Activated T-cell treated with anti-CD3 and anti-CD28 coated beads for 48 hours (primary cell): ENCODE data around the gene RABGAP1L.
"Not testable (repeated sequence)": the region's sequence is repeated elsewhere in the genome, so short reads cannot be mapped to it uniquely, and the experiment has no call there.

Source experiments
- DNase-seq: peaks from one replicate; pipeline ENCODE4 v3.0.0-alpha.2; 2020; ENCODE audit warnings: low read depth

The RABGAP1L gene

DNA sequence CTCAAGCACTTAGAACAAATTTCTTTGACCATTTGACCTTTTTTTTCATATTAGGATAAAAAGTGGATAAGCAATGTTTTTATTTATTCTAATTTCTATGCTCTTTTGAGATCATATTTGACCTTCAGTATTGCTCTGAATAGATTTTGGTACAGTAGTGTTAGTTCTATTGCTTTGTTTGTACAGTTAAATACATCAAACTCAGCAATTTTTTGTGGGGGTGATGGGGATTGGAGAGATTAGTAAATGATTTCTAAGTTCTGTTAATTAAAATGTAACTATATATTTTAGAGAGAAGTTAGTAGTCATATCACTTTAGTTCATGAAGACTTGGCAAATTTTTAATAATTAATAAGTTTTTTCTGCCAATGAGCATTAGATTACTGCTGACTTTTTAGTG lies 286.0 kb downstream of the RABGAP1L start:
- no peak for DNase-seq

DNA sequence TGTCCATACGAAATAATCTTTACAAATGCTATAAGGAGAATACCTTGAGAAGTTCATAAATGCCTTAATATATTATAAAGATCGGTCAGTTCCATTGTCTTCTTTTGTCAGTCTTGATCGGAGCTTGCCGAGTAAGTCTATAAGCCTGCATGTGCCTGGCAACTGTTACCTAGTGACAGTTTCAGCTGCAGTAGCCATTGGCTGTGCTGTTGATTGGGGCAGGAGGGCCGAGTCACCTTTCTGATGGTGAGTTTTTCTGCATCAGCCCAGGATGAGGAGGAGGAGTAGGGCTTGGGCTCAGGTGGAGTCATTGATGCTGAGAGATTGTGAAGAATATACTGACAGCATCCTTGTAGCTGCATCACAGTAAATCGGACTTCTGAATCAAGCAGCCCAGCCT lies 286.5 kb downstream of the RABGAP1L start:
- DNase-seq, result no peak

DNA sequence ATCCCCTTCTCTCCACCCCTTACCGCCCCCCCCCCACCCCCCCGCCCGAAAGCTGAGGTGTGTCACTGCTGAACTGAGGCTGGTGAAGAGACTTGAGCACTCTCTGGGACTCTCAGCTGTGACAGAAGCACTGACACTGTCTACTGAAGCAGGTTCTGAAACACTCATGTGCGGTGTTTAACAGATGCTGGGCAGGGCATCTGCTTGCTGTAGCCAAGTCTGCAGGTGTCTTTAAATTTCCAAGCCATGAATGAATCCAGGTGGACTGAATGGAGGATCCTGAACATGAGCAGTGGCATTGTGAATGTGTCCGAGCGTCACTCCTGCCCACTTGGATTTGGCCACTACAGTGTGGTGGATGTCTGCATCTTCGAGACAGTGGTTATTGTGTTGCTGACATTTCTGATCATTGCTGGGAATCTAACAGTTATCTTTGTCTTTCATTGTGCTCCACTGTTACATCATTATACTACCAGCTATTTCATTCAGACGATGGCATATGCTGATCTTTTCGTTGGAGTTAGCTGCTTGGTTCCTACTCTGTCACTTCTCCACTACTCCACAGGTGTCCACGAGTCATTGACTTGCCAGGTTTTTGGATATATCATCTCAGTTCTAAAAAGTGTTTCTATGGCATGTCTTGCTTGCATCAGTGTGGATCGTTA lies 288.7 kb downstream of the RABGAP1L start, which contains the start of gene GPR52:
Gene GPR52 (plus strand): TSS at position 99 of the 665 bp plus-strand sequence. CDS start 148 bp downstream, at position 247.
- no peak for DNase-seq

DNA sequence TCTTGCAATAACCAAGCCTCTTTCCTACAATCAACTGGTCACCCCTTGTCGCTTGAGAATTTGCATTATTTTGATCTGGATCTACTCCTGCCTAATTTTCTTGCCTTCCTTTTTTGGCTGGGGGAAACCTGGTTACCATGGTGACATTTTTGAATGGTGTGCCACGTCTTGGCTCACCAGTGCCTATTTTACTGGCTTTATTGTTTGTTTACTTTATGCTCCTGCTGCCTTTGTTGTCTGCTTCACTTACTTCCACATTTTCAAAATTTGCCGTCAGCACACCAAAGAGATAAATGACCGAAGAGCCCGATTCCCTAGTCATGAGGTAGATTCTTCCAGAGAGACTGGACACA lies 289.2 kb downstream of the RABGAP1L start:
- no peak for DNase-seq

DNA sequence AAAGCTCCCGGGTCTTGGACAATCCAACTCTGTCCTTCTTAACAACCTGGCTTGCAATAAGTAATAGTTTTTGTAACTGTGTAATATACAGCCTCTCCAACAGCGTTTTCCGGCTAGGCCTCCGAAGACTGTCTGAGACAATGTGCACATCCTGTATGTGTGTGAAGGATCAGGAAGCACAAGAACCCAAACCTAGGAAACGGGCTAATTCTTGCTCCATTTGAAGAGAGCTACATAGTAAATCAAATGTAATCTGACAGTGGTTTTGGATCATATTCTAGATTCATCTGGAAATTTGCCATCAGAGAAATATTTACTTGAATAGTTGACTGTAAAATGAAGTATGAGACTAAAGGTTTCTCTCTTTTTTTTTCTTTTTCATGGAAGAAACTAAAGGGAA lies 289.7 kb downstream of the RABGAP1L start:
- DNase-seq, result no peak

DNA sequence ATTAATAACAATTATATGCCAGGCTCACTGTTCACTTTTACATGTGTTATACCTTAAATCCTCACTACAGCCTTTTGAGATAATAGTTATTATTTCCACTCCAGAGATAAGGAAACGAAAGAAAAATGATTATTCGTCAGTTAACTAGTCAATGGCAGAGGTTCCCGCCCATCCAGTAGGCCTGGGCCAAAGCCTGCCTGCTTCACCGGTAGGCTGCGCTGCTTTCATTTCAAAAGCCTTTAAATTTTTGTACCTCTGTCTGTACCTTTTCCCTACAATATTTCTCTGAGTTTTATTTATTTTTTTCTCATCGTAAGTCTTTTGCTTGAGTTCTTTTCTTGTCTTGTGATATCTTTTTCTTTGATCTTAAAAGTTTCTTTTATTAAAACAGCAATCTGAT lies 292.1 kb downstream of the RABGAP1L start:
- no peak for DNase-seq

DNA sequence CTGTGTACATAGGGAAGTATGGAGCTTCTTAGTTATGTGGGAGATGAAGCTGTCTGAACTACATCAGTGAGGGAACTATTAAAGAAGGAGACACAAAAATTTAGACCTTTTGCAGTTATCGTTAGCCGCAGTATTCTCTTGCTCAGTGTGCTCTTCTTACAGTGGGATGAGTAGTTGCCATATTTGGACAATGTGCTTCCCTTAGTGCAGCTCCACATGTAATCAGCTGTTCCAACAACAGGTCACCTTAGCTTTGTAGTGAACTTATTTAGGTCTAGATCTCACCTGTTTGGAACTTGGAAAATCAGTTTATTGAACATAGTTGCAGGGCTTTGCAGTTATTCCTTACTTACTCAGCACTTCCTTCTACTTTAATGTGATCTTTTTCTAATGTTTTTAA lies 306.5 kb downstream of the RABGAP1L start:
- no peak for DNase-seq

DNA sequence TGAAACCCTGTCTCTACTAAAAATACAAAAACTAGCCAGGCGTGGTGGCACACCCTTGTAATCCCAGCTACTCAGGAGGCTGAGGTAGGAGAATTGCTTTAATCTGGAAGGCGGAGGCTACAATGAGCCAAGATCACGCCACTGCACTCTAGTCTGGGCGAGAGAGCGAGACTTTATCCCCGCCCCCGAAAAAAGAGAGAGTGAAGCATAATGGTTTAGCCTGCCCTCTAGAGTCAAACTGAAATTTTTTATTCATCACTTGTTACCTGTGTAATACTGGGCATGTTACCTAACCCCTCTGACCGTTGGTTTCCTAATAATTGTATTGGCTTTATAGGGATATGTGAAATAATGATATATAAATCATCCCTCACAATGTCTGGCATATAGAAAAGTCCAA lies 307.3 kb downstream of the RABGAP1L start:
- no peak for DNase-seq

DNA sequence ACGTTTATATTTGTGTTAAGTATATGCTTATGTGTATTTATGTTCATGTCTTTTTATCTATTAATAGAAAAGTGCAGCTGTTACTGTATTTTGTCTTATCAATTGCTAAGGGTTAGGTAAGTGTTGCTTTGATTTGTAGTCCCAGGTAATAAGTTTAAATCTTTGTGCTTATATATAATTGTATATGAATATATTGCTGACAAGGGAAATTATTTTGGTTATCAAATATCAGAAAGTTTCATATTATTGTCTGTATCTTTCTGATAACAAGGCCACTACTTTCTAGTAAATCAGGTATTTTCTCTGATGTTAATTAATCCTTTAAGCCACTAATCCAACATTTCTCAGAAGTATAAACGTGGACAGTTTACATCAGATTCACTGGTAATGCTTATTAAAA lies 309.7 kb downstream of the RABGAP1L start:
- DNase-seq, result no peak

DNA sequence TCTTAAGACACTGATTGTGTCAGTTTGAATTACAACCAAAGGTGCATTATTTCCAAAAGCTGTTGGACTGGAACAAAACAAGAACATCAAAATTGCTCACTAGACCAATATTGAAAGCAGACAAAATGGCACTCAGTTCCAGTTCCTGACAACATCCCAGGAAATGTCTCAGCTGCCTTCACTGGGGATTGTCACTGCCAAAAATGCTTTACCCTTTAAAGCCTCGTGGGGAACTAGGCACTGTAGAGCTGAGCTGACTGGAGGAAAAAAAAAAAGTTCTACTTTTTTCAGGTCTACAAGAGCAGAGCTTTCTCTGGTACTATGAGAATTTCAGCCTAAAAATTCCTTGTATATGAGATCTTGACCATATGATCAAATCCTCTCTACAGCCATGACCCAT lies 310.4 kb downstream of the RABGAP1L start:
- DNase-seq, result no peak

DNA sequence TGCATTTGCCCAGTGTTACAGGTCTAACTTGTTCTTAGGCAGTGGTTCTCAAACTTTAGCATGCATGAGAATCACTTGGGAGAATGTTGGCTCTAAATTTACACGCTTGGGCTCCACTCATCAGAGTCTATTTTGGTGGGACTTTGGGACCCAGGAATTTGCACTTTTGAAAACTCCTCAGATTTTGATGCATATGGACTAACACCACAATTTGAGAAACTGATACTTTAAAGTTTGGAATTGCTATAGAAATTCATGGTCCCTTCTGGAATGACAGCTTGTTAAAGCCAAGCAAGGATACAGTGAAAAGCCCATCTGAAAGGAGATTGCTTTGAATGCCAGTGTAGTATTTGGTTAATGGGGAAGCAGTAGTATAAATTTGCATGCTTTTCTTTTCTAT lies 320.0 kb downstream of the RABGAP1L start:
- DNase-seq, result no peak

DNA sequence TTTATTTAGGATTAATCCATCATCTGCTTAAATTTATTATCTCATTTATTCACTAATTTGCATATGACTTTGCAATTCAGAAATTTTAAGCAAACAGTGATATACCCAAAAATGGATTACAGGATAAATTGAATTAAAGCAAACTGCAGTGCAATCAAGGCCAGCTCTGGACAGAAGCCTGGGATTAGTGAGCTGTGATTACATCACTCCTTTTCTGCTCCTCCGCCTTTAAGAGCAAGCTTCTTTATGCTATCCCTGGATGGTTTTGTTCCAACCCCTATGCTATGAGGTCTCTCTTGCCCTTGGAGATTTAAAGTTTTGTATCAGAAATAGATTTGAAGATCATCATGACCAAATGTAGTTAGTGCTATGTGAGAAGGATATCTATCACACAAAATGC lies 321.0 kb downstream of the RABGAP1L start:
- no peak for DNase-seq

DNA sequence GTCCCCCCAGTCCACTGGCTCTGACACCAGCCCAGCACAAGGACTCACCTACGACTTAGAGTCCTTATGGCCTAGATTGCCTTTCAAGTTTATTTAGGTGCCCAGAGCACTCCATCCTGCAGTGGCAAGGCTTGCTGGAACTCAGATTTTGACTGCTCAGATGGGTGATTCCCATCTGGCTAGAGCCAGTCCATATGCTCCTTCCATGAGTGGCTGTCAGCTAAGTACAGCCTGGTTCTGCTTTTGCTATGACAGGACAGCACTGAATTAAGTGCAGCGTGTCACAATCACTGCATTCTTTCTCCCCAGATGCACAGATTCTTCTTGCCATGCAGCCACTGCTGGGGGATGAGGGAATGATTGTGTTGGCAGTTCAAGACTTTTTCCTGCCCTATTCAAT lies 332.3 kb downstream of the RABGAP1L start:
- no peak for DNase-seq

DNA sequence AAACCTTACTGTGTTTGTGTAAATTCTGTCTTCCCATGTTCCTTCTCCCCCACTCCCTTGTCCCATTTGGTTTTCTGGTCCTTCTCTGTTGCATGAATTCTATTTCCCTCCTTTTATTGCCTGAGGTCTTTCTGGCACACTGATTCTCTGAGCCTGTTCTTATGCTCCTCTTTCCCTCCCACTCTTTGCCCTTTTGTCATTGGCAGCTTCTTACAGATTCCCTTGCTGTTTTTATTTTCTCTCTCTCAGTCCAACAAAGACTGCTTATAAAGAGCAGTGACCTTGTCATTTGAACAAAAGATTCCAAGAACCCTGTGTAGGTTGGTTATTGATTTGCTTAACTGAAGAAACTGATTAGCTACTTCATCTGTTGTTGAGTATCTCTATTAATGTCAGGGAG lies 338.2 kb downstream of the RABGAP1L start:
- no peak for DNase-seq

DNA sequence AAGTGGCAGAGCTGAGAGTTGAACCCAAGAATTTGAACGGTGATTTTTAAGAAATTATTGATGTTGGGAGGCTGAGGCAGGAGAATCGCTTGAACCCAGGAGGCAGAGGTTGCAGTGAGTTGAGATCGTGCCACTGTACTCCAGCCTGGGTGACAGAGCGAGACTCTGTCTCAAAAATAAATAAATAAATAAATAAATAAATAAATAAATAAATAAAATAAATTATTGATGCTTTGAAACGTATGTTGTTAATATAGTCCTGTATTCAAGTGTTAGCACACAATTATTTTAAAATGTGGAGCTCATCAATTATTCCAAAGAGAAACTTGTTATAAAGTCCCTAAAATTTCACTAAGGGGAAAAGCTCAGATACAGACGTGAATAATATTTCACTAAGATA lies 357.4 kb downstream of the RABGAP1L start:
- DNase-seq, result not testable (repeated sequence)

DNA sequence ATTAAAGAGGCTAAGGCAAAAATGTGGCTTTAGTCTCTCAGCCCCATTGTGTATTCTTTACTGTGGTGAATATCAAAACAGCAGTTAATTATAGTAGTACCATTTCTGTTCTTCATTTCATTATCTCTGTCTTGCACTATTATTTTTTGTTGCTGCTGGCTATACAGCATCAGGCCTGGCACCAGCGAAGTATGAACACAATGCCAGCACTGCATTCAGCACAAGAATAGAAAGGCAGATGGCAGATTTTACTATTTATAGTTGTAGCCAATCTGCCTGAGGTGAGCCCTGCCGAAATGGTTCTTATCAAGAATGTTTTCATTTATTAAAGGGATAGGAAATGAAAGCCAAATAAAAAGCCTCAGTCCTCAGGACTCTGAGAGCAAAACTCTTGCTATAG lies 360.5 kb downstream of the RABGAP1L start:
- DNase-seq, result no peak

DNA sequence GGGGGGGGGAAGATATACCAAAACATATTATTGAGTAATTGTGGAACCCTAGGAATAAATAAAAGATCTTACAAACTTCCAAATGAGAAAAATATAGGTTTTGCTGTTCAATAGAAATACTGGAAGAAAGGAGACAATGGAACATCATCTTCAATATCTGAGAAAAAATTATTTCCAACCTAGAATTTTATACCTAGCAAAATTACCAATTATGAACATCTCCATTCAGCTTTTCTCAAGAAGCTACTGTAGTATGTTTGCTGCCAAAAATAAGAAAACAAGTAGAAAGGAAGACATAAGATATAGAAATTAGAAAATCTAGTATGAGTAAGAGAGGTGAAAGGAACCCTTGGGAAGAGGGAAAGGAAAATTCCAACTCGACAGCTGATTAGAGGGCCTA lies 372.4 kb downstream of the RABGAP1L start:
- no peak for DNase-seq

DNA sequence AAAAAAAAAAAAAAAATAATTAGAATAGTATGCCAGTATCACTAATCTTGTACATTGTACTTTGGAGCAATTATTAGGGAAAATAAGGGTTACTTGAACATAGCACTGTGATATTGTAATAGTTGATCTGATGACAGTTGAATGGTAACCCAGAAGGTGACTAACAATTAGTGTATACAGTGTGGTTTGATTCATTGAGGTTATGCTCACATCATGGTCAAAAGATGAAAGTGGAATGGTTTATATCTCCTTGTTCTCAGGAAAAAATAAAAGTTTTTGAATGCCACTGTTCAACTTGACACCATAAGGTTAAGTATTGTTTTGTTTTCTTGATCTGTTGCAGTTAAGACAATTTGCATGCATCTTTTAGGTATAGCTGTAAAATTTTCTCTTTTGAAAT lies 375.5 kb downstream of the RABGAP1L start:
- DNase-seq, result no peak

DNA sequence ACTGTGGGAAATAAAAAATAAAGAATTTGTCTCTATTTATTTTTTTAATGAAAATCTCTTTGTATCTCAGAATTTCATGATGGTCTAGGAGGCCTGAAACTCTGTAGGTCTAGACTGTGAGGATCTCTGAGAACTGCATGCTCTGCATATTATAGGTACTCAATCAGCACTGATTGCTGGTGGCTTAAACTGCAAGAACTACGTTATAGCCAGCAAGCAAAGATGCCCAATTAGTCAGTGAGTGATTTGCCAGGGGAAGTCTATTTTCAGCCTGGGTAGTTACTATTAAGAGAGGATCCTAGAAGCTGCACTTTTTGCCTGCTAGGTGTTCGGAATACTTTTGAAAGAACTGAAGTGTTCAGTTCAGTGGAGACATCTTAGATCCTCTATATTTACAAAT lies 375.9 kb downstream of the RABGAP1L start:
- DNase-seq, result no peak

DNA sequence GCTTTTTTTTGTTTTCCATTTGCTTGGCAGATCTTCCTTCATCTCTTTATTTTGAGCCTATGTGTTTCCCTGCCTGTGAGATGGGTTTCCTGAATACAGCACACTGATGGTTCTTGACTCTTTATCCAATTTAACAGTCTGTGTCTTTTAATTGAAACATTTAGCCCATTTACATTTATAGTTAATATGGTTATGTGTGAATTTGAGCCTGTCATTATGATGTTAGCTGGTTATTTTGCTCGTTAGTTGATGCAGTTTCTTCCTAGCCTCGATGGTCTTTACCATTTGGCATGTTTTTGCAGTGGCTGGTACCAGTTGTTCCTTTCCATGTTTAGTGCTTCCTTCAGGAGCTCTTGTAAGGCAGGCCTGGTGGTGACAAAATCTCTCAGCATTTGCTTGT lies 384.1 kb downstream of the RABGAP1L start:
- not testable (repeated sequence) for DNase-seq

DNA sequence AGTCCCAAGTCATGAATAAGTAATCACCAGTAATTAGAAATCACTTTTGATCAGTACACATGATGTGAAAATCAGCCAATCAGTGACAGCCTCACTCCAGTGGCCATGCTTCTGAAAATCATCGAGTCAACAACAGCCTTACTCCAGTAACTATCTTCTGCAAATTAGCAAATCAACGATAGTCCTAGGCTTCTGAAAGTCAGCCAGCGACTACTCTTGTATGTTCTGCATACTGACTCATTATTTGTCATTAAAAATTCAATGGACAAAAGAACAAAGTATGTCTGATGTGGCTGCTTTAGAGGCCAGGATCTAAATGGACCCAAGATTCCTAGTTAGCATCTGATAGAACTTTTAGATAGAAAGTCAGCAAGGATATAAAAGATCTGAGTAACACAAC lies 391.0 kb downstream of the RABGAP1L start:
- no peak for DNase-seq

DNA sequence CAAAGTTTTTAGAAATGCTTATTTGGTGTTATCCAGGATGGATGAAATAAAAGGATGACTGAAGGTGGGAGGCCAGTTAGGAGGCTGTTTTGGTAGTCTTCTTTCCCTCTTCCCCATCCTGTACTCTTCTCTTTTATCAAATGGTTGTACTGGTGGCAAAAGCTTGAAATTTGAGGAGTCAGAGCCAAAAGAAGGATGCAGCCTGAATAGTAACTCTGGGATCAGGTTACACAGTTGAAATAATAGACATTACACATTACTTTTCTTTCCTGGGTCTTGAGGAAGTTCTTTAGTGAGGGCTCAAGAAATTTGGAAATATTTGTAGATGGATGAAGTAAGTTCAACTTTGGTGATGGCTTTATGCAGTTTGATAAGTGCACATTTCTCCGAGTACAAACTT lies 397.1 kb downstream of the RABGAP1L start:
- no peak for DNase-seq

DNA sequence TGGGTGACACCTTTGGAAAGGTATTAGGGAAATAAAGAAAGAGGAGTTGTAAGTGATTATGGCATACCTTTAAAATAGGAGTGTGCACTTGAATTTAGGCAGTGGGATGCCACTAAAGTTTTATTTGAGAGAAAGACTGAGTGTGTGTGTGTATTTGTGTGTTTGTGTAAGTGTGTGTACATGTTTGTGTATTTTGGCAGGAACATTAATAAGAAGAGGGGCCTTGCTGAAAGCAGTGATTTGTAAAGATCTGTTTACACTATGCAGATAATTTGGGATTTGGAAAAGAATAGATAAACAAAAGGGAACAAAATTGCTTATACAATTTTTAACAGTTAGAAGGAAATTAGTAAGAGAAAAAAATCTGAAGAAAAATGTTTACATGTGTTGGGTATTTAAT lies 409.2 kb downstream of the RABGAP1L start:
- no peak for DNase-seq

DNA sequence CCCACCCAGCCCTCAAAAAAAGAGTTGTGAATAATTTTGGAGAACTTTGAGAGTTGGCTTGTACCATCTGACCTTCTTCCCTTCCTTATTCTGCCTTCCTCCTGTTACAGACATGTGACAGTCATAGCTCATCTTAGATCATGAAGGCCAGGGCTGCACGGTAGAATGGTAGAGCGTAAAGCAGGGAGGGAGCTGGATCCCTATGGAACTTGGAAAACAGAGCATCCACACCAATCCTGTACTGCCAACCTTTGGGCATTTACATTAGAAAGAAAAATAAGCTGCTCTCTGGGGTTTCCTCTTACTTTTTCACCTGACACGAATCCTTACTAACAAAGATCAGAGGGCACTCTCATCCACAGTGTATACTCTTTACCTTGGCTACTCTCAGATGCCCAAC lies 409.9 kb downstream of the RABGAP1L start:
- no peak for DNase-seq

DNA sequence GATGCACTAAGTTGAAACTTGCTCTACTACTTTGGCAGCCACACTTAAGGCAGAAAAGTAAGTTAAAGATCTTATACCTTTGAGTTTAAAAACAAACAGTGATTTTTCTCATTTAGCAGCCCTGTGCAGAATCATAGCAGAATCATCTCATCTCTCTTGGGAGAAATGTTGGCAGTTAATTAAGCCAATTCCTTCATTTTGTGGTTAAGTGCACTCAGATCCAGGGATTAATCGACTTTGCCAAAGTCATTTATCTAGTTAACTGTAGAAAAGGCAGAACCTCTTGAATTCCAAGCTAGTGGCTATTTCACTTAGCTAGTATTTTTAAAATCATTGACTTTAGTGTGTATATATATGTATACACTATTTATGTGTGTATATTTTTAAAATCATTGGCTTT lies 413.5 kb downstream of the RABGAP1L start:
- no peak for DNase-seq
